Activated T-helper 17 cell treated with anti-CD3 and anti-CD28 coated beads, Interleukin-2, amount 50 U/mL, for 72 hours (primary cell): ENCODE measurements around the gene TMSB4X. TPM values are rescaled to one million over a fixed set of nuclear protein-coding genes. Genes with fewer than 3 reads are reported as not detected.

Source experiments
- ATAC-seq: fragments of 150-1000 bp; cut with Tn5 transposase; replicated peaks from 2 replicates; pipeline ENCODE4 v1.10.0; 2021; ENCODE audit warnings: mild to moderate bottlenecking, moderate library complexity
- H3K27ac Mint-ChIP-seq: one replicate; pipeline ENCODE4 v1.8.0; 2022; ENCODE audit warnings: mixed read lengths
- H3K27me3 Mint-ChIP-seq: one replicate; pipeline ENCODE4 v1.8.0; 2022; ENCODE audit warnings: mixed read lengths
- H3K36me3 Mint-ChIP-seq: one replicate; pipeline ENCODE4 v1.8.0; 2022; ENCODE audit warnings: low read depth, mild to moderate bottlenecking, mixed read lengths
- H3K4me1 Mint-ChIP-seq: one replicate; pipeline ENCODE4 v1.8.0; 2022; ENCODE audit warnings: mixed read lengths
- H3K4me3 Mint-ChIP-seq: one replicate; pipeline ENCODE4 v1.8.0; 2022; ENCODE audit warnings: mild to moderate bottlenecking, mixed read lengths
- H3K9me3 Mint-ChIP-seq: one replicate; pipeline ENCODE4 v1.8.0; 2022; ENCODE audit warnings: mixed read lengths
- total RNA-seq, 2 donors: library from RNA; stranded (reverse); gene quantifications; one replicate each; pipeline ENCODE4 v1.2.3, GENCODE V29; 2022

Gene TMSB4X
- total RNA-seq, 2 donors from 2014 or later = 6,631 to 7,873 TPM

- H3K27me3 Mint-ChIP-seq = no peaks in the 10 kb centered on the region
- peak; percentile 19 for ATAC-seq
- H3K9me3 Mint-ChIP-seq = no peaks in the 10 kb centered on the region
- peak overlapping the region; percentile 99 for H3K27ac Mint-ChIP-seq
- H3K4me3 Mint-ChIP-seq = peak overlapping the region; percentile 97
- H3K36me3 Mint-ChIP-seq = peaks cover 16% of the 10 kb centered on the region
- H3K4me1 Mint-ChIP-seq = peaks cover 23% of the 10 kb centered on the region
These were observed 25.5 kb upstream of the TMSB4X start for GRCh38 chrX:12949205-12949926.

GRCh38 chrX:12949927-12950656 is 24.8 kb upstream of the TMSB4X start:
- no peaks in the 10 kb centered on the region for H3K9me3 Mint-ChIP-seq
- H3K27ac Mint-ChIP-seq = peak overlapping the region; percentile 99
- peaks cover 23% of the 10 kb centered on the region for H3K4me1 Mint-ChIP-seq
- peak overlapping the region; percentile 97 for H3K4me3 Mint-ChIP-seq
- ATAC-seq = peak; percentile 66
- H3K36me3 Mint-ChIP-seq = peaks cover 16% of the 10 kb centered on the region
- H3K27me3 Mint-ChIP-seq = no peaks in the 10 kb centered on the region

DNA sequence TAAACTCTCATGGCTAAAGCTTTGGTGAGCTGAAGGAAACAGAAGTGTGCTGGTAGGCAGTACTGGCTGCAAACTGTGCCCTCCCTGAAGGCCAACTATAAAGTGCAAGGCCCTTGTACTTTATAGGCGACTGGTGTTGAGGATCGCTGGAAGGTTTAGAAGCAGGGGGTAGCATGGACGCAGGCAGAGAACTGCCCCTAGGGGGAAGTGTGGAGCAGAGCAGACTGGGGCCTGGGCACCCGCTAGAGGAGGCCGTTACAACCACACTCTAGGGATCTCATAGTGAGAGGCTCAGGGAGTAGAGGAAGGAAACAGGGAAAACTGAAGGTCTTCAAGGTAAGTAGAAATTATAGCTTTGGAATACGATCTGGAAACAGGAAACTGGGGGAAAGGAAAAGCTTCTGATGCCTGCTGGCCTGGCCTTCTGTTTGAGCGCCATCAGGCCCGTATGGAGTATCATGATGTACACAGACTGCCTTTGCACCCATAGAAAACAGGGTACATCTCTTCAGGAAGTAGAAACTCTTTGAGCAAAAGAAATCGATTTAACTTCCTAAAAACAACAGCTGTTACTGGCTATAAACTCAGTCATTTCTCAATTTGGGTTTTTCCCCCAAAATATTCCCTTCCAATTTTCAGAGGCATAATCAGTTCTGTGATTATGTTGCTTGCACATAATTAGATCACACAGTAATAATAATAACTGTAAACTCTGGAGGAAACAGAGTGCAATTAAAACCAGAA is 23.9 kb upstream of the TMSB4X start:
- Mint-ChIP-seq H3K4me1 (peaks cover 23% of the 10 kb centered on the region), H3K27me3 (no peaks in the 10 kb centered on the region), H3K4me3 (peak overlapping the region; percentile 97), H3K27ac (peak overlapping the region; percentile 99), H3K9me3 (no peaks in the 10 kb centered on the region), H3K36me3 (peaks cover 21% of the 10 kb centered on the region)
- ATAC-seq = peak; percentile 71

DNA sequence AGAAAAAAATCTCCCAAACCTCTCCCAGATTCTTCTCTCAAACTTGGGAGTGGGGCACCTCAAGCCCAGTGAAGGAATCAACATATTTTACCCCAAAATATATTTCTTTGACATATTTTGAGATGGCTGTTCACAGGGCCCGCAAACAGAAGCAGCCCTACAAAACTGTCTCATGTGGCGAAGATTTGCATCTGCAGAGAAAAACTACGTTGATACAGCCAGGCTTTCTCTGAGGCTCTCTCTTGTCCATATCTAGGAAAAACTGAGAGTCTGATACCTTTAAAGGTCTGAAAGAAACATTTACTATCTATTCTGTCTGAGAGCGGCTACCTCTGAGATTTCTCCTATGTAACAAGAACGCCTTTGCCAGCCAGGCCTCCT is 23.3 kb upstream of the TMSB4X start:
- H3K27me3 Mint-ChIP-seq = no peaks in the 10 kb centered on the region
- H3K36me3 Mint-ChIP-seq = peaks cover 27% of the 10 kb centered on the region
- no peak for ATAC-seq
- peak overlapping the region; percentile 99 for H3K27ac Mint-ChIP-seq
- peak overlapping the region; percentile 97 for H3K4me3 Mint-ChIP-seq
- no peaks in the 10 kb centered on the region for H3K9me3 Mint-ChIP-seq
- peaks cover 23% of the 10 kb centered on the region for H3K4me1 Mint-ChIP-seq

GRCh38 chrX:12953420-12953819 is 21.5 kb upstream of the TMSB4X start:
- Mint-ChIP-seq H3K4me1 (peaks cover 26% of the 10 kb centered on the region), H3K4me3 (peak overlapping the region; percentile 97), H3K9me3 (no peaks in the 10 kb centered on the region), H3K27ac (peak overlapping the region; percentile 97), H3K27me3 (no peaks in the 10 kb centered on the region), H3K36me3 (peaks cover 31% of the 10 kb centered on the region)
- ATAC-seq = no peak

- no peaks in the 10 kb centered on the region for H3K27me3 Mint-ChIP-seq
- H3K27ac Mint-ChIP-seq = peak overlapping the region; percentile 97
- H3K4me1 Mint-ChIP-seq = peaks cover 20% of the 10 kb centered on the region
- H3K36me3 Mint-ChIP-seq = peaks cover 31% of the 10 kb centered on the region
- H3K9me3 Mint-ChIP-seq = no peaks in the 10 kb centered on the region
- no peak for ATAC-seq
- H3K4me3 Mint-ChIP-seq = peak overlapping the region; percentile 97
These were observed 20.5 kb upstream of the TMSB4X start for GRCh38 chrX:12954376-12954775.

DNA sequence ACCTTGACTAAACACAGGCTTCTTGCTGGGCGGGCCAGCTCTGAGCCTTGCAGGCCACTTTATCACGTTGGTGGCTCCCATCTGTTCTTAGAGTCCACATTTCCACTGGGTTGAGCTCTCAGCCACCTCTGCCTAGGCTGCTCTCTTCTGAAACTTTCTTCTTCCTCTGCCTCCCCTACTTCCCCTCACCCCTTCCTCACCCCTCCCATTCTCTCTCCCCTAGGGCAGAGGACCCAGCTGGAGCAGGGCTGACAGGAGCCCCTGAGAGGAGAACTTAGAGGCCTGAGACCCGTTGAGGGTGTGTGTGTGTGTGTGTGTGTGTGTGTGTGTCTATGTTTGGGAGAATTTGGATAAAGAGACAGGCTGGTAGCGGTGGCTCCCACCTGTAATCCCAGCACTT is 19.9 kb upstream of the TMSB4X start:
- ATAC-seq = no peak
- Mint-ChIP-seq H3K27me3 (no peaks in the 10 kb centered on the region), H3K9me3 (no peaks in the 10 kb centered on the region), H3K4me1 (peaks cover 19% of the 10 kb centered on the region), H3K36me3 (peaks cover 31% of the 10 kb centered on the region), H3K27ac (peak overlapping the region; percentile 97), H3K4me3 (peak overlapping the region; percentile 97)

DNA sequence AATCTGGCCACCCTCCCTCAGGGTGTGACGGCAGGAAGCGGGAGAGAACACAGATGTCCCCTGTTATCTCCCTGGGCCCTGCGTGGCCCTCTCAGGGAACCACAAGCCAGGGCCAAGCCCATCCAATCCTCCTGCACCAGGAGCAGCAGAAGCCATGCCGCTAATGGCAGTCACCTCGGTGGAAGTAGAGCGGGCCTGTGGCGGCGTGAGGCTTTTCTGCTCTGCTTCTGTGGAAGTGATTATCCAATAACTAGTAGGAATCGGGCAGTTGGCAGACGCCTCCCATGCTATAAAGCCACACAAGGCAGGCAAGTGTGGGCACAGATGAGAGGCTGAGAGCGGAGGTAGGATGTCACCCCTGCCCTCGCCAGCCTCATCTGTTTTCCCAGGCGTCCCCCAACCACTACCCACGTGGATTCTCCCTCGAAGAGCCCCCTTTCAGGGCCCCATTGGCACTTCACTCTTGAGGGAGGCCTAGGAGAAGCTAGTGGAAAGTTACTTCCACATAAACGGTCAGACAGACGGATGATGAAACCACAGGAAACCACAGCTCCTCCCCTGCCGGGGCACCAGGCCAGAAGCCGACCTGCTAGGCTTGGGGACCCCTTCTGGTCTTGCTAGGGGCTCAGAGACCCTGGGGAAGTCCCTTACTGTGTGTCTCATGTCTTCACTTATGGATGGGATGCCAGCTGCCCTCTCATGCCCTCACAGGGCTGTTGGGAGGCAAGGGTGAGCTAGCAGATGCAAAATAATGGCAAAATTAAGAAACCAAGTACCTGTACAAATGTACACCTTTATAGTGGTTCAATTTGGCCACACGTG is 18.8 kb upstream of the TMSB4X start:
- H3K4me1 Mint-ChIP-seq = peaks cover 18% of the 10 kb centered on the region
- peaks cover 20% of the 10 kb centered on the region for H3K36me3 Mint-ChIP-seq
- no peaks in the 10 kb centered on the region for H3K9me3 Mint-ChIP-seq
- no peaks in the 10 kb centered on the region for H3K27me3 Mint-ChIP-seq
- peak; percentile 49 for ATAC-seq
- peak overlapping the region; percentile 97 for H3K27ac Mint-ChIP-seq
- H3K4me3 Mint-ChIP-seq = peak overlapping the region; percentile 97

- peak overlapping the region; percentile 97 for H3K4me3 Mint-ChIP-seq
- H3K27me3 Mint-ChIP-seq = no peaks in the 10 kb centered on the region
- ATAC-seq = peak; percentile 63
- peaks cover 26% of the 10 kb centered on the region for H3K4me1 Mint-ChIP-seq
- peaks cover 19% of the 10 kb centered on the region for H3K36me3 Mint-ChIP-seq
- H3K27ac Mint-ChIP-seq = peak overlapping the region; percentile 97
- peaks cover 6% of the 10 kb centered on the region for H3K9me3 Mint-ChIP-seq
These were observed 18.0 kb upstream of the TMSB4X start for GRCh38 chrX:12956704-12957534.

GRCh38 chrX:12958059-12958458 is 16.9 kb upstream of the TMSB4X start:
- Mint-ChIP-seq H3K27me3 (no peaks in the 10 kb centered on the region), H3K9me3 (peaks cover 6% of the 10 kb centered on the region), H3K27ac (peak overlapping the region; percentile 97), H3K4me1 (peaks cover 30% of the 10 kb centered on the region), H3K4me3 (peak overlapping the region; percentile 97), H3K36me3 (peaks cover 14% of the 10 kb centered on the region)
- ATAC-seq = no peak

DNA sequence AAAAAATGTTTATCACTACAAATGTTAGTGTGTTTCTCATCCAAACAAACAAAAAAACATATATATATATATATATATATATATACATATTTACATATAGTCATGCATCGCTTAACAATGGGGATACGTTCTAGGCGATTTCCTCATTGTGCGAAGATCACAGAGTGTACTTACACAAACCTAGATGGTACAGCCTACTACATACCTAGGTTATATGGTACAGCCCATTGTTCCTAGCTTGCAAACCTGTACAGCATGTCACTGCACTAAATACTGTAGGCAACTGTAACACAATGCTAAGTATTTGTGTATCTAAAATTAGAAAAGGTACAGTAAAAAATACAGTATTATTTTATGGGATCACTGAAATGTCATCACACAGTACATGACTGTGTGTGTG is 16.4 kb upstream of the TMSB4X start:
- peaks cover 6% of the 10 kb centered on the region for H3K9me3 Mint-ChIP-seq
- H3K4me3 Mint-ChIP-seq = peak overlapping the region; percentile 97
- H3K27me3 Mint-ChIP-seq = no peaks in the 10 kb centered on the region
- ATAC-seq = no peak
- H3K36me3 Mint-ChIP-seq = peaks cover 14% of the 10 kb centered on the region
- peak overlapping the region; percentile 97 for H3K27ac Mint-ChIP-seq
- peaks cover 30% of the 10 kb centered on the region for H3K4me1 Mint-ChIP-seq

GRCh38 chrX:12961196-12961718 is 13.7 kb upstream of the TMSB4X start:
- peaks cover 6% of the 10 kb centered on the region for H3K9me3 Mint-ChIP-seq

DNA sequence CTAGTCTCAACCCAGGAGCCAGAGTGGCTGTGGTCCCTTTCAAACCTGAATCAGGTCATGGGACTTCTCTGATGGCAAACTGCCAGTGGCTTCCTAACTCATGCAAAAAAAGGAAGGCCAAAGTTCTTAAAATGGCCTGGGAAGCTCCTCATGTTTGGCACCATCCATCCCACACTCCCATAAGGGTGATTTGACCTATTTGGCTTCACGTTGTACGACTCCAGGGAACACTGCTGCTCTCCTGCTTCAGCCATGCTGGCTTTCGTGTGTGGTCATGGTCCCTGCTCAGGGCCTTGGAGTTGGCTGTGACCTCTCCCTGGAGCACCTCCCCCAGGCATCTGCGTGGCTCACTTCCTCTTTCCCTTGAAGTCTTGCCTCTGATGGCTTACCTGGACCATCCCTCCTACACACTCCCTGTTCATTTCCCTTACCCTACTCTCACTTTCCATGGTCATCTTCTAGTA is 12.8 kb upstream of the TMSB4X start:
- no peaks in the 10 kb centered on the region for H3K36me3 Mint-ChIP-seq
- peaks cover 36% of the 10 kb centered on the region for H3K4me1 Mint-ChIP-seq
- peak overlapping the region; percentile 75 for H3K4me3 Mint-ChIP-seq
- no peak for ATAC-seq
- no peaks in the 10 kb centered on the region for H3K27me3 Mint-ChIP-seq
- peak overlapping the region; percentile 72 for H3K27ac Mint-ChIP-seq
- peaks cover 6% of the 10 kb centered on the region for H3K9me3 Mint-ChIP-seq

More at GRCh38 chrX:12961196-12961718, 13.7 kb upstream of the TMSB4X start:
- Mint-ChIP-seq H3K4me3 (peak overlapping the region; percentile 75), H3K27me3 (no peaks in the 10 kb centered on the region), H3K27ac (peak overlapping the region; percentile 72), H3K36me3 (peaks cover 7% of the 10 kb centered on the region), H3K4me1 (peaks cover 31% of the 10 kb centered on the region)
- no peak for ATAC-seq
